Fibroblast of peridontal ligament (primary cell): ENCODE measurements around the gene GRAMD4.
"Not testable (repeated sequence)": the region's sequence is repeated elsewhere in the genome, so short reads cannot be mapped to it uniquely, and the experiment has no call there.

ENCODE experiments used
- DNase-seq: peaks from one replicate; pipeline ENCODE4 v3.0.0-alpha.2; 2010; ENCODE audit errors: extremely low read depth

Gene GRAMD4

GRCh38 chr22:46619240-46619829 lies 851 bp upstream of the GRAMD4 start:
- DNase-seq = peak; percentile 8

GRCh38 chr22:46620588-46621242 lies 529 bp downstream of the GRAMD4 start:
- DNase-seq = no peak

- not testable (repeated sequence) for DNase-seq
These were observed 1.2 kb downstream of the GRAMD4 start for GRCh38 chr22:46621243-46621930.

GRCh38 chr22:46622081-46622521 lies 1.9 kb downstream of the GRAMD4 start:
- no peak for DNase-seq

- no peak for DNase-seq
These were observed 5.1 kb downstream of the GRAMD4 start for GRCh38 chr22:46625113-46625842.

GRCh38 chr22:46625843-46626349 lies 5.7 kb downstream of the GRAMD4 start:
- no peak for DNase-seq

- no peak for DNase-seq
These were observed 6.2 kb downstream of the GRAMD4 start for GRCh38 chr22:46626356-46626755.

DNA sequence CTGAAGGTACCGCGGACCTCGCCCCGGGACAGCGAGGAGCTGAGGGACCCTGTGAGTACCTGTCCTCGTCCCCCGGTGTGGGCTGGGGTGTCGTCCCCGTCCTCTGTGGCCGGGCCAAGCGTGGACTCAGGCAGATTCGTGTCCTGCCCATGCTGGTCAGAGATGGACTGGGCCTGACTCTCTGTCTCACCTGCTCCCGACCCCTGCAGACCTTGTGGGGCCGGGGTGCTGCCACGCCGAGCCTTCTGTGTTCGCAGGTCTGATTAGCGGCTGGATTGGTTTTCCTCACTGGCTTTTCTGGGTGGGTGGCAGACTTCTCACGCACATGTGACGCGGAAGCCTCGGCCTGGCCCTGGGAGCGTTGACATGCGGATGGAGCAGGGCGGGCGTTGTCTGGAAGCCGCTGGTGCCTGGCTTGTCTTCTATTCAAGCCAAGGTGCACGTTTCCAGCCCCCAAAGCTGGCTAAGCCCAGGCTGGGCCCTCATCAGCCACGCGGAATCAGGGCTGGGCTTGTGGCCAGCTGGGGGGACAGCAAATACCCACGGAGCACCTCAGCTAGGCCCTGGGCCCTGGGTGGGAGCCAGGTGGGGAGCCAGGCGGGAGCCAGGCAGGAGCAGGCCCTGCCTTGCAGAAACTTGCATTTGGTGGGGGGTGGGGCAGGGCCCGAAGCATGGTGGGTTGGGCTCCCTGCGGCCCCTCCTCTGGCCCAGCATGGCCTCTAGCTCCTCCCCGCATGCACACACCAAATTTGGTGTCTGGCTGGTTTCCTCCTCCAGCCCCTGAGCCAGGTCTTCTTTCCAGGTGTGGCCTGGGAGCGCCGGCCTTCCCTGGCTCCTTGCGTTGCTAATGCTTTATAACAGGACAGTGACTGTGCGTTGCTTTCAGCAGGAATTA lies 7.0 kb downstream of the GRAMD4 start:
- no peak for DNase-seq

DNA sequence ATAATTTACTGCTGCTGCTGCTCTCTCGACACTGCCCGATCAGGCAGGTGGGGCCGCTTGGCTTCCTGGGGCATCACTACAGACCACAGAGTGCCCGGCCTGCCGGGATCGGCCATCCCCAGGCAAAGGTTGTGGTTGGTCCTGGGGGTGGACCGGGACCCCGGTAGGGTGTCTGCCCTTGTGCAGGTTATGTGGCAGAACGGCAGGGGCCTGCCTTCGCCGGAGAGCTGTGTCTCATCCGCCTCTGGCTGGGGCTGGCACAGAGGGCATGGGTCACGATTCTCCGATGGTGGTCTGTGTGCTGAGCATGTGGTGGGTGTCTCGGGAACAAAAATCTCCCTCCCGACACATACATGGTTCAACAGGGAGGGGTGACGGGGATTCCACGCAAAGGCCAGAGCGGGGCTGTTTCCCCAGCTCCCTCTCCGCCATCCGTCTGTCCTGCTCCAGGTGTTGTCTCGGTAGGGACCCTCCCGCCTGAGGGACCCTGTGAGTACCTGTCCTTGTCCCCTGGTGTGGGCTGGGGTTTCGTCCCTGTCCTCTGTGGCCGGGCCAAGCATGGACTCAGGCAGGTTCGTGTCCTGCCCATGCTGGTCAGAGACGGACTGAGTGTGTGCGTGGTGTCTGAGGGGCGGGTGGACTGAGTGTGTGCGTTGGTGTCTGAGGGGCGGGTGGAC lies 7.8 kb downstream of the GRAMD4 start:
- DNase-seq = no peak

DNA sequence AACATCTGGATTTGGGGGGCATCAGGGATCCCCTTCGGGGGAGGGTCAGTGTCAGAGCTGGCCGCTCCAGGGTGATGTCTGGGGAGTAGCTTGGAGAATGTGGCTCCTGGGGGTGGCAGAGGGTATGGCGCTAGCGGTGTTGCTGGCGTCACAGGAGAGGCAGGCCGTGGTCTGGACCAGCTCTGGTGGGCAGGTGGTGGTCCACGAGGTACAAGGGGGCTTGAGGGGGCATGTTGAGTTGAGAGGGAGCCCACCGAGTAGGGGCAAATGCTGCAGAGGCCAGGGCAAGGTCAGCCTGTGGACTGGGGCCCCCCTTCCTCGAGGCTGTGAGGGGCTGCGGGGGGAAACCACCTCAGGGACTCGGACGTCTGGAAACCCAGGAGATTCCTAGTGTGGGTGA lies 8.6 kb downstream of the GRAMD4 start:
- DNase-seq = no peak

DNA sequence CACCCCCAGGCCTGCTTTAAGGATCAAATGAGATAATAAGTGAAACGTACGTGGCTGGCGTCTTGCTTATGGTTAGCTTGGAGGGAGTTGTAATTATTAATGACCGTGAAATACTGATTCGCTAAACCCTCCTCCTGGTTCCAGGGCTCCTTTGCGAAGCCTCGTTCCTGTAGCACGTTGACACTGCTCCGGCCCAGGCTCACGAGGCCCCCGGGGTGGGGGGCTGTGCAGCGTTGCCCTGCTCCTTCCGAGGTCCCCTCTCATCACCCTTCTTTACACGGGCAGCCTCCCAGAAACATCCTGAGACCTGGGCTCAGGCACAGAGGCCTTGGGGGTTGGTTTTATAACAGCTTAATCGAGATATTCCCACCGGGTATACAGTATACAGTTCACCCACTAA lies 9.1 kb downstream of the GRAMD4 start:
- no peak for DNase-seq

GRCh38 chr22:46631113-46631512 lies 10.9 kb downstream of the GRAMD4 start:
- no peak for DNase-seq

DNA sequence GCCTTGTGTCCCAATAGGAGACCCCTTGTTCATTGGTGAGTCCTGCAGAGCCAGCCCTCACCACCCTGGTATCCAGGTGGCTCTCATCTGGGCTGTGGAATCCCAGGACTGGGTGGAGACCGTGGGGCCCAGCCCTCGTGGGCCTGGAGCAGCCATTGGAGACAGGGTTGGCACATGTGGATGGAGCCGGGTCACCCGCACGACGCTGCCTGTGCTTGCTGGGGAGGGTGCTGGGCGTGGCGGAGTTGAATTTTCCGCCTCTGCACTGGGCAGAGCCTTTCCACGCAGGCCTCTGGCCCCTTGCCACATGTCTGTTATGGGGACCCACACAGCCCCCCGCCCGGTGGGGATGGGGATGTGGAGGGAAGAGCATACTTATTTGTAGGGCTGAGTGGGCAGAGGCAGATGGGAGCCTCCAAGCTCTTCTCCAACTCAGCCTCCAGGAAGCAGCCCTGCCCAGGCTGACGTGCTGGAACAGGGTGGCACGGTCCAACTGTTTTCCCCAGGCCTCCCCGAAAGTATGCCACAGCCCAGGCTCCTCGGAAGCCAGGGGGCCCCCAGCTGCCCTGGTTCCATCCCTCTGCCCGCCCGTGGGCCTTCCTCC lies 12.6 kb downstream of the GRAMD4 start:
- DNase-seq = no peak

- no peak for DNase-seq
These were observed 13.2 kb downstream of the GRAMD4 start for GRCh38 chr22:46633334-46633890.

- DNase-seq = no peak
These were observed 14.0 kb downstream of the GRAMD4 start for GRCh38 chr22:46634011-46634699.

DNA sequence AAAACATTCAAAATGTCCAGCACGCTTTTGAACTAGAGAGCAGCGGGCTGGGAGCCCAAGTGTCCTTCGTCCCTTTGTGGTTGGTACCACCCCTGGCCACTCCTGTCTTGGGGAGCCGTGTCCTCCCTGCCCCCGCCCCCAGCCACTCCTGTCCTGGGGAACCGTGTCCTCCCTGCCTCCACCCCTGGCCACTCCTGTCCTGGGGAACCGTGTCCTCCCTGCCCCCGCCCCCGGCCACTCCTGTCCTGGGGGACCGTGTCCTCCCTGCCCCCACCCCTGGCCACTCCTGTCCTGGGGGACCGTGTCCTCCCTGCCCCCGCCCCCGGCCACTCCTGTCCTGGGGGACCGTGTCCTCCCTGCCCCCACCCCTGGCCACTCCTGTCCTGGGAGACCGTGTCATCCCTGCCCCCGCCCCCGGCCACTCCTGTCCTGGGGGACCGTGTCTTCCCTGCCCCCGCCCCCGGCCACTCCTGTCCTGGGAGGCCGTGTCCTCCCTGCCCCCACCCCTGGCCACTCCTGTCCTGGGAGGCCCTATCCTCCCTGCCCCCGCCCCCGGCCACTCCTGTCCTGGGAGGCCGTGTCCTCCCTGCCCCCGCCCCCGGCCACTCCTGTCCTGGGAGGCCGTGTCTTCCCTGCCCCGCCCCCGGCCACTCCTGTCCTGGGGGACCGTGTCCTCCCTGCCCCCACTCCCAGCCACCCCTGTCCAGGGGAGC lies 14.9 kb downstream of the GRAMD4 start:
- DNase-seq = not testable (repeated sequence)

- no peak for DNase-seq
These were observed 15.6 kb downstream of the GRAMD4 start for GRCh38 chr22:46635756-46636155.

- no peak for DNase-seq
These were observed 16.2 kb downstream of the GRAMD4 start for GRCh38 chr22:46636221-46637002.
